Measurements from ENCODE around the gene NENF.

The NENF gene

DNA sequence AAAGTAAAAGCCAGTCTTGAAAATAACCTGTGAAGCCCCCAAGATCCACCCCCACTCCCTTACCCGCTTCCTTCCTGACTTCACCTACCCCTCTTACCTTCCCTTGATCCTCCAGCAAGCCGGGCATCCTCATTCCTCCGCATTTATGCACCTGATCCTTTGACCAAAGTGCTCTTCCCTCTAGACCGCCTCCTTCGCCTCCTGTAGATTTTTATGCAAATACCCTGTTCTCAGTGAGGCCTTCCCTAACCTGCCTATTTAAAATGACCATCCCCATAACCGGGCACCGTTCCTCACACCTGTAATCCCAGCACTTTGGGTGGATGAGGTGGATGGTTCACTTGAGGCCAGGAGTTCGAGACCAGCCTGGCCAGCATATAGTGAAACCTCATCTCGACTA lies 1.1 kb upstream of the NENF start:
- no peak for DNase-seq (ENCODE audit: low spot score)

DNA sequence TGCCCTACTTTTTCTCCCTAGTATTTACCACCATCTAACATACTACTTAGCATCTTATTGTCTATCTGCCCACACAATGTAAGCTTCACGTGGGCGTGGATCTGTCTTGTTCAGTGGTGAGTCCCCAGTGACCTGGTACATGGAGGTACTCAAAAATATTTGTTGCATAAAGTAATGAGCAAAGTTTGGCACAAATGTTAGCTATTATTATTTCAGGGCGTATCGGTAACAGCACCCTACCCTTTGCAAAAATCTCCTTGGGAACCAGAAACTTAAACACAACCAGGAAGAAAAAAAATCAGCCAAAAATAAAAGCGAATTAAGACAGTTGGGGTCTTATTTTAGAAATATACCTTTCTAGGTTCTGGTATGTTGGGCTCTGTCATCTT lies 454 bp upstream of the NENF start:
- no peak for DNase-seq (ENCODE audit: low spot score)

DNA sequence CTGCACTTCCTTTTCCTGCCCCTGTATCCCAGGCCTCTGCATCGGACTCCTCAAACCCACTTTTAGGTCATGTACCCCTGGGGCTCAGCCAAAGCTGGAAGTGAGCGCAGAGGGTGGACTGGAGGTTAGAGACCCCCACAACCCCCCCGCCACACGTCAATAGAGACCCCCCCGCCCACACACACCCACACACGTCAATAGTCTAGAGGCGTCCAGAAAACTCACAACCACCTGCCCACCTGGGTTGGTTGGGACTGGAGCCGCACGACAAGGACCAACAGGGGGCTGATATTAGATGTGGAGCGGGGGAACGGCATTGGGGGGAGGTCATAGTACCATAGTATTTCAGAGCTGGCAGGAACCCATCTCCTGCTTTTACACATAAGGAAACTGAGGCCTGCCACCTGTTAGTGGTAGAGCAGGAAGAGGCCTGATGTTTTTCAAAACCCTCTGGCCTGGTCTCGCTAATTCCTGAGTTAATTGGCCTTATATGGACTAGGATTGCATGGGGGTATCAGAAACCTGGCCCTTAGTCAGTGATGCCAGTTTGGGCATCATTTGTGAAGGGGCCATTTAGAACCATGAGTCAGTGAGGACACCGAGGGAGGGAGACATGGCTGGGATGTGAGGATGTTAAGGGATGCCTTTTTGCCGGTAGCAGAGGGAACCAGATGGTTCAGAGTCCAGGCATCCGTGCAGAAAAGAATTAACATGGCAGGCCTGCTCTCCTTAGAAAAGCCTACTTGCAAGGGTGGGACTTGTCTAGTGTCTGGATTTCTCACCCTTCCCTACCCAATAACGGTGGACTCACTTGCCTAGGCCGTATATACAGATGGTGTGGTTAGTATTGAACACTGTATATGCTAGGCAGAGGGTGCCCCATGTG lies 1.1 kb downstream of the NENF start:
- DNase-seq (ENCODE audit: low spot score), result no peak

DNA sequence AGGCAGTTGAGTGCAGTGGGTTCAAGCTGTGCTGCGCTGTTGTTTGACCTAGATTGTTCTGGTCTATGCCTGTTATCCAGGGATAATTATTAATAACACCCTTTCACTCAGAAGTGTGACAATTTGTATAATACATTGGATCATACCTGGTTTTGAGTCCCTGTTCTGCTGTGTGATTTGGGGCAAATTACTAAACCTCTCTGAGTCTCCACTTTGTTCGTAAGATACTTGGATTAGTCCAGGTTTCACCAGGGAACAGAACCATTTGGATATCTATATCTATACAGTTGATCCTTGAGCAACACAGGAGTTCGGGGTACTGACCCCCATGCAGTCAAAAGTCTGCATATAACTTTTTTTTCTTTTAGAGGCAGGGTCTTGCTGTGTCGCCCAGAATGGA lies 2.3 kb downstream of the NENF start:
- no peak for DNase-seq (ENCODE audit: low spot score)

DNA sequence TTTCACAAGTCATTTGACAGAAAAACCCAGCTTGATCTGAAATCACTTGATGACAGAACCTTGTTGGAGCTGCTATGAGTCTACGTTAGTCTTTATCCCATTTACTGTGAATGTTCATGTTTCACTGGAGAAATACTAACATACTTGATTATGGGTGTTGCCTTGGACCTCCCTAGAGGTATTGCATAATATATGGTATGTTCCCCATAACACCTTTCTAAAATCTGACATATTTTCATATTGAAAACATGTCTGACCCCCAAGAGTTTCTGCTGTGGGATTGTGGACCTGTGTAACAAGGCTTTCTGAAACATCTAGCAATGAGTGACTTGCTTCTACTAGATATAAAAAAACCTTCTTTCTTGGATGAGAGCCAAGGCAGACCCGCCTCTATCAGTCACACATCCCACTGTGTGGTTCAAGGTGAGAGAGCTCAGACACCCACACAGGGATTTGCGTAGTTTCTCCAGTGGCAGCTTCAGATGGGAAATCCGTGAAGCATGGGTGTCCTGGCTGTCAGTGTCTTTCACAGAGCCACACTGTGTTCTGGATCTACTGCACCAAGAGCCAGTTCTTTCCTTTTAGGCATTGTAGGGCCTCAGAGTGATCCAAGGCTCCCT lies 4.6 kb downstream of the NENF start:
- DNase-seq (ENCODE audit: low spot score), result no peak

DNA sequence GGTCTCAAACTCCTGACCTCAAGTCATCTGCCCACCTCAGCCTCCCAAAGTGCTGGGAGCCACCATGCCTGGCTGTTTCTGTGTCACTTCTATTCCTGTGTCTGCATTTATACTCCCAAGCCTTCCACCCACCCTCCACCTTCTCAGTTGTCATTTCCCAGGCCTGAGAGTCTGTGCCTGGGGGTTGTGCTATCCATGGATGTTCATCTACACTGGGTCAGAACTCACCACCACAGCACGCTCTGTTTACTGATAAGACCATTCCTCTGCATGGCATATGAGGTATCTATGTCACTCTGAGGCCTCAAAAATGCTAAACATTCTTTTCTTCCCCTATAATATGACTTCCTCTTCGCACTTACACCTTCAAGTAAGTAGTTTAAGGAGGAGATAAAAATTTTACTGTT lies 6.1 kb downstream of the NENF start:
- DNase-seq (ENCODE audit: low spot score), result no peak

DNA sequence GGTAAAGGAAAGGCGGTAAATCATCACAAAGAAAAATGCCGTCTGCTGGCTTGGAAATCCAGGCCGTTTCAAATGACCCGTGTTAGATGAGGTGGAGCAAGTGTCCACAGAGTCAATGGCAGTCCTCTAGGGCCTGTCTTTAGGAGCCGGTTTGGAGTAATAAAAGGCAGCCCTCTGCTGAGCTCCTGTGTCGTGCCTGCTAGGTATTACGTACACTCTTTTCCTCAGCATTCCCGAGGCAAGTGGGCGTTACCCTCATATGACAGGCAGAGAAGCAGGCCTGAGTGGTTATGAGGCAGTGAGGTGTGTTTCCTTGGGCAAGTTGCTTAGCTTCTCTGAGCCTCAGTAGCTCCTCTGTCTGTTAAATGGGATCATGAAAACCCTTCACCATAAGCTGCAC lies 7.7 kb downstream of the NENF start:
- no peak for DNase-seq (ENCODE audit: low spot score)

DNA sequence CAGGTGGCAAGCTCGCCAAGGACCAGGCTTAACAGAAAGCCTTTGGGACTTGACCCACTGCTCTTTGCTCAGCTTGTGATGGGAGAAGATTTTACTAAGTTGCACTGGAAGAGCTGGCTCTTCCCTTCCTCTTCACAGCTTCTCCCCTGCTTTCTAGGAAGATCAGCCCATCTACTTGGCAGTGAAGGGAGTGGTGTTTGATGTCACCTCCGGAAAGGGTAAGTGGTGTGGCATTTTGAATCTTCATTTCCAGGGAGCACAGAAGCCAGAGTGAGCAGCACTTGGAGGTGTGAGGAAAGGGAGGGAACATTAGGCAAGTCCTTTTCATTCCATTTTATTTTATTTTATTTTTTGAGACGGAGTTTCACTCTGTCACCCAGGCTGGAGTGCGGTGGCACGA lies 9.7 kb downstream of the NENF start:
- no peak for DNase-seq (ENCODE audit: low spot score)

DNA sequence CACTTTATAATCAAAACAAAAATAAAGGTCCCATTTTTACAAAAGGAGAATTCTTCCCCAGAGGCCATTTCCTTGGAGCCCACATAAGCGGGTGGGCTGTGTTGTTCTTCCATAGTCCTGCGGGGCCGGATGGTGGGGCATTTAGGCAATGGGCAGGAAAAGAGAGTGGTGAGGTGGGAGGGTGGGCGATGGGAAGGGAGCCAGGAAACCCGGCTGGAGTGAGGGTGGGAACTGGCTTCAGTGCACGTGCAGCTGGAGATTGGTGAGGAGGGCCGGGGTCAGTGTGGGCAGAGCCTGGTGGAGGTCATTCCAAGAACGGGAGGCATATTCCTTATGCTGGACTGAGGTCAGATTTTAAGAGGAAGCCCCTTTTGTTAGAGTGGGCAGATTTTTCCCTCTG lies 13.6 kb downstream of the NENF start:
- no peak for DNase-seq (ENCODE audit: low spot score)

DNA sequence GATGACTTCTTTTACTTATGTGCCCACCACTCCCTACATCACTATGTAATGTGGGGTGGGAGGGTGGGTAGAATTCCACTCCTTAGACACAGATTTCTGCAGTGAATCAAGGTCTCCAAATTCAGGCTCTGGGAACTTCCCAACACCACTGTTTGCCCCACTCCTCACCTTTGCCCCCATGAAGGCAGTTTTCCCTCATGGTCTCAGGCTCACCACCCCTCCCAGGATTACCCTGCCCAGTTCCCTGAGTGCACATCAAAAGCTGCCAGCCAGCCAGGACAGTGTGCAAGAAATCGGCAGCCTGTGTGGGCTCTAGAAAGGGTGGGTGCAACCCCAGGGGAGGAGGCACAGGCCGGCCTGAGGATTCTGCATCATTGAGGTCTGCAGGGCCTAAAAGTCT lies 14.8 kb downstream of the NENF start:
- no peak for DNase-seq (ENCODE audit: low spot score)

DNA sequence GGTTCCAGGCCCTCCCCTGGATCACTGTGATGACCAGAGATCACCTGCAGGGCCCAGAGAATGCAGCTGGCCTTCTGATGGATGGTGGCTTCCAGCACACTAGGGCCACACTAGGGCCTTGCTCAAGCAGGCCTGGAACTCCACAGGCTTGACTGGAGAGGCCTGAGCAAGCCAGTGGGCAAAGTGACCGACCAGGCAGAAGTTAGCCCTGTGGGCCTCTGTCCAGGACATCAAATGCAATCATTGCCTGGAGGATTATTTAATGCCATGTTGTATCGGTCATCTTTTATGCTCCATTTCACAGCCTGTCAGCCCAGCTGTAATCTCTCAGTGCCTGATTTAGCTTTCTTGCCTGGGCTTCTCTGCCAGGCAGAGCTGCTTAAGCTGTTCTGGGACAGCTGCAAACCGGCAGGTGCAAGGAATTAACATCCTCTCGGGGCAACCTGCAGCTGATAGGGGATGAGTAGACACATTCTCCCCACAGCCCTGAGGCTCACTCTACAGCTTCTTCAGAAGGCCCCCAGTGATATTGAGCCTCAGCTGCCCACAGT lies 17.7 kb downstream of the NENF start:
- peak; percentile 56 for DNase-seq (ENCODE audit: low spot score)

DNA sequence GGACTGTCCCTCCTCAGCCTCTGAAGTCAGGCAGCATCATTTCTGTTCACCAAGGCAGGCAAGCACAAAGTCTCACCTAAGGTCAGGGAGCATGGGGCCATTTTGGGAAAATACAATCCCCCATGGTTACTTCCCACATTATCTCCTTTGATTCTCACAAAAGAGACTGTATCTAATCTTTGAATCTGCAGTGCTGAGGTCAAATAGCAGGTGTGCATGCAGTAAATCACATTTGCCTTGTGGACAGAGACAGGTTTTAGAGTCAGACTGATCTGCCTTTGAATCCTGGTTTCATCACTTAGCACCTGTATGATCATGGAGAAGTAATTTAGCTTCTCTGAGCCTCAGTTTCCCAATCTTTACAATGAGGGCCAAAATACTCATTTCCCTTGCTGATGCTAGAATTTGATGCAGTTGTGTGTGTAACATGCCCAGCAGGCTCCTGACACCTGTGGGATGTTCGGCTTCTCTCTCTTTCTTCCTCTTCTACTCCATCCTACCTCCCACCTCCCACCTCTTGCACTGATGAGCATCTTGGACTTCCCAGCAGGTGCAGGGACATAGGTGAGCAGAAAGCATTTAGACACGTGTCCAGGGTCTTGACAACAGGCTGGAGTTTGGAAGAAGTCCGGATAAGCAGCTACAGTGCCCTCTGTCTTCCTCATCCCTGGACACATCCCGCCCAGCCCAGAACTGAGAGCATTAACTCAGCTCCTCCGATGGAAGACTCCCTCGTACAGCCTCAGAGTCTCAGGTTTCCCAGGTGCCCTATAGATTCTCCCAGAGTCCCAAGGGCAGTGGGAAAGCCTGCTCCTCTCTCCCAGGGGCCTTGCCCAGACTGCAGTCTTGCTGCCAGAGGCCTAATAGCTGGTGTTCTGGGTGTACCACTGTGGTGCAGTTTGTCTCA lies 18.9 kb downstream of the NENF start:
- DNase-seq (ENCODE audit: low spot score), result no peak

DNA sequence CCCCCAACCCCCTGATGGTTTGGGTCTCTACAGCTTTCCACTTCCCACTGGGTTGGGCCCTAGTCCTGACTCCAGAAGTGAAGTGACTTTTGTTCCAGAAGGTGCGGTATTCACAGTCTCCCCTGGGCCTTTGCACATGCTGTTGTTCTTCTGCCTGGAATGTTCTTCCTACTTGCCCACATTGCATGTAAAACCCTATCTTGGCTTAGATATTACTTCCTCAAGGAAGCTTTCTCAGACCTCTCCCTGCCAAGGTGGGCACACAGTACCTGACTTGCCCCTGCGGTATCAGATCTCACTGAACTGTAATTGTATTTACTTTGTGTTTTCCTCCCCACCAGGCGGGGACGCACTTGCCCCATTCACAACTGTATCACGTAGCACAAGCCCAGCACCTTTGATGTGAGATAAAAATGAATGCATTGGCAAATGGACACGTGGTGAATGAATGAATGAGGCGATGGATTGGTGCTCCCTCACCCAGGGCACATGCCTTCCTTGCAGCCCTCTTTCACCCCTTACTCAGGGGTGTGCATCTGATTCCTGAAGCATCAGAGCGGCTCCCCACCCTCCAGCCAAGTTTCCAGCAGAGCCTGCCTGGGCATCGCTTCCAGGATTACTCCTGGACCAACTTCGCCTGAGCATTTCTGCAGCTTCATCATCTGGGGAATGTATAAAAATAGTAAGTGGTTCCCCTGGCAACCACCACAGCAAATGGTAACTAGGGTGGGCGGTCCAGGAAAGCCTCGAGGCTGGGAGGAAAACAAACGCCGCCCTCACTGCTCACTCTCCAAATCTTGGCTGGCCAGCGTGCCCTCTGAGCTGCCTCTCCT lies 19.8 kb downstream of the NENF start:
- no peak for DNase-seq (ENCODE audit: low spot score)

DNA sequence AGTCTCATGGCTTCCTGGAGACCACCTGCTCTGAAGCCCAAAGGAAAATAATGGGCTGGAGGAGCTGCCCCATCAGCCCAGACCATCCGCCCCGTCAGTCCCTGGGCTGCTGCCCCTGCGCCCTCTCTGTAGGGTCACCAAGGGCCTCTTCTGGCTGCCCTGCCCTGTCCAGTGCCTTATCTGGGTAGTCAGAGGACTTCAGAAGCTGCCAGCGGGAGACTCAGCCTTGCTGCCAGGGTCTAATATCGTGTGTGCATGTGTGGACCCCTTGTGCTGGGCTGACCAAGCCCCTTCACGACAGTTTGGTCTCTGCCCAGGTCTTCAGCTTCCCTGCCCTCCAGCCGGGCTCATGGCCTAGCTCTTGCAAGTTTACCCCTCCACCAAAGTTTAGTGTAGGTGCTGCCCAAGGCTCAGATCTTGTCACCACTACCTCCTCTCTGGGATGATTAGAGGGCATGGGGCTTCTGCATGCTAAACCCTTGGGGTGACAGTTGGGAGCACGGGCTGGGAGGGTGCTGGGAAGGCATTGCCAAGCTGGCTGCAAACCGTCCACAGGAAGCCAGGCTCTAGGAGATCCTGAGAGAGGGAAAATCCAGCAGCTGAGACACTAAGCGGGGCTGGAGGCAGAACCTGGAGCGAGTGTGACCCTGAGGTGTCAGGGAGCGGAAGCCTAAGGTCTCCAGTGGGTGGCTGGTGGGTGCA lies 20.6 kb downstream of the NENF start:
- no peak for DNase-seq (ENCODE audit: low spot score)

DNA sequence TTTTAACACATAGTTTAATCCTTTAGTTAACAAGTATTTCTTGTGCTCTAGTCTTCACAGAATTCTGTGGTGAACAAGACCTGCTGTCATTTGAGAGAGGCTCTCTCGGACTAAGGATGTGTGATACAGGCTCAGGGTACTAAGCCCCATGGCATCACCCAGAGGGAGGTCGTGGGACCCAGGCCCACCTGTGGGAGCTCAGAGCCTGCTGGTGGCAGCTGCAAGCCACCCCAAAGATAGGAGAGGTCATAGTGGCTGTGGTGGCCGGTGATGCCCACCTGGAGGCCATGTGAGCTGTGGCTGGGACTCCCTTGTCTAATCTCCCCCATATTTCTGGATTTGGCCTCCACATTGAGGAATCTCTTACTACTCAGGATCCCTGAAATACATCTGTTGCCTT lies 22.0 kb downstream of the NENF start:
- no peak for DNase-seq (ENCODE audit: low spot score)

DNA sequence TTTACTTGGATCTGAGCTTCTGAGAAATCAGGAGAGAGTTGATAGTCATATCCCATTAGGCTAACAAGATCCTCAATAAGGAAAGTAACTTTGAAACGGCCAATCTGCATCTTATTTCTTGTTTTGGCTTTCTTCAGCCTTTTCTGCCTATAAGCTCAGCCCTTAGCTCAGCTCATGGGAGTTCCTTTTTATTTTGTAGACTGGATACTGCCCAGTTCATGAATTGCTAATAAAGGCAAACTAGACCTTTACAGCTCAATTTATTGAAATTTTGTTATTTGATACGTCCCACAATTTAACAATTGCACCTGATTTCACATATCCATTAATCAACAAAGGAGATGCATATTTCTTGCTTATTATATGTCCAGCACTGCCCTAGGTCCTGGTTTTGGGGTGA lies 22.7 kb downstream of the NENF start:
- DNase-seq (ENCODE audit: low spot score), result no peak

DNA sequence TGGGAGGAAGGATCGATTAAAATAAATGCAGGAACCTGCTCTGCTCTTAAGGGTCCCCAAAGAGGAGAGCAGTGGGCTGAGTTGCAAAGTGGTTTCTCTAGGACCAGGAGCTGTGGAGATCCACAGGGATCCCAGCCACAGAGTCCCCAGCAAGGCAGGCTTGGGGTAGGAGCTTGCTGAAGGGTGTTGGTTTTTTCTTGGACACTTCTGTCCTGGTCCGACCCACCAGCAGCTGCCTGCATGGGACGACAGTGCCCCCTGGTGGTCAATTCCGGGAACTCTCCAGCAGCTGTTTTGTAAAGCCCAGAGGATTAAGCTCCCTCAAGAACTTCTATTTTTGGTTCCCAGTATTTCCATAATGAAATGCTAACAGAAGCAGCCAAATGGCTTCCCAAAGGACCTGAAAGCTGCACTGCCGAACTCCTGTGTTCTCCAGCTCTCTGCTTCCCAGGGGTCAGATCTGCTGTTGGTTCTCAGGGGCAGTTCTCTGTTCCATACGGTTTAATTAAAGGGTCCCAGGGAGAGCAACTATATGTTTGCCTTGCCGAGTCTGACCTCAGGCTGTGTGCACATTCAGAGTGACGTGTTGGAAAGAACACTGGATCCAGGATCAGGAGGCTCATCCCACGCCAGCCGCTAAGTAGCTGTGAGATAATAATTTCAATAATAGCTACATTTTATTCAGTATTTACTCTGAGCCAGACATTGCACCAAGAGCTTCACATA lies 23.2 kb downstream of the NENF start:
- DNase-seq (ENCODE audit: low spot score), result peak; percentile 85

DNA sequence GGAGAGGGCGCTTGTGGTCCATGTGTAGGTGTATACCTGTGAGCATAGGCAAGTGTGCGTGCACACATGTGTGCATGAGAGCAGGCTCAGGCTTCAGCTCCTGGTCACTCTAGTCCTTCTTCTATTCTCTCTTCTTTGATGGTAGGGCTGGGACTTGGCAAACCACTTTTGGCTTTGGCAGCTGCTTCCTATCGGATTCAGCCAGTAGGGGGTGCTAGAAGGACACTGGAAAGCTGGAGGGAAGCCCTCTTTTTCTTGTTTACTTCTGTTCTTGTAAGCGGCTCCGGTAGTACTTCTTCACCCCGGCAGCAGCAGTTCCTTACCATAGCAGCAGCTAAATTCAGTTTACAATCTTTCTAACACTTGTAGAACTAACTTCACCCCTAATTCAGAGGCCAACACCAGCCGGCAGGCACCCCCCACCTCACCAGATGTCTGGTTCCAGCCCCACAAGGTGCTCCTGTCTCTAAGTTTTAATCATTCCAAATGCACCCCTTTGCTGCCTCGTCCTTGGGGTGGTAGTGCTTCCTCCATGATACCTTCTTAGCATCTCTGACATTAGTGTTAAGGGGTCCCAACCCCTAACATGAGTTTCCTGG lies 25.1 kb downstream of the NENF start:
- peak; percentile 79 for DNase-seq (ENCODE audit: low spot score)

DNA sequence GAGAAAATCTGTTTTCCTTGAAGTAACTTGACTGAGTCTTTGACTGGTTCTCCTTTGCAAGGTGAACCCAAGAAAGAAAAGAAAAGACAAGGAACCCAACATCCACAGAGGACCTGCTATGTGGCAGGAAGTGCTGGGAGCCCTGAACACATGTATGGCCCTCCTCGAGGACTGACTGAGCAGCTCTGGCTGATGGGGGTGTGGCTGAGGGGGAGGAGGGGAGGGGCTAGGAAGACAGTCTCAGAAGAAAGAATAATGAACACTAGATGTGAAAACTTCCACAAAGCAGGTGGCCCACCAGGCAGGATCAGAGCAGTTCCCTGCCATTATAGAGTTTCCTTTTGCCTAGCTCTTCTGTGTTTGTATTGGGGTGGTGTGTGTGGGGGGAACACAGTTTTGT lies 26.1 kb downstream of the NENF start:
- peak; percentile 47 for DNase-seq (ENCODE audit: low spot score)

DNA sequence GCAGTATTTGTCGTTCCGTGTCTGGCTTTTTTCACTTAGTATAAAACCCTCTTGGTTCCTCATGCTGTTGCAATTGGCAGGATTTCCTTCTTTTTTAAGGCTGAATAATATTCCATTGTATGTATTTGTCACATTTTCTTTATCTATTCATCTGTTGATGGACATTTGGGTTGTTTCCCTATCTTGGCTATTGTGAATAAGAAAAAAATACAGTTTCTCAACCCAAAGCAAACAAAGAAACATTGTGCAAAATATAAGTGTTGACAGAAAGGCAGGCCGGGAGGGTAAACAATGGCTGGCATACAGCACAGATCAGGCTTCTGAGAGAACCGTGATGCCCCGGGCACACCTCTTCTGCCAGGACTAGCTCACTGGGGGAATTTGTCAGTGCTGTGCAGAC lies 26.9 kb downstream of the NENF start:
- DNase-seq (ENCODE audit: low spot score), result no peak
